Measurements from ENCODE around the gene SETBP1. TPM values are rescaled to one million over a fixed set of nuclear protein-coding genes. Genes with fewer than 3 reads are reported as not detected.

The SETBP1 gene
- total RNA-seq, 1 experiment from 2014 or later: 9.6 TPM

DNA sequence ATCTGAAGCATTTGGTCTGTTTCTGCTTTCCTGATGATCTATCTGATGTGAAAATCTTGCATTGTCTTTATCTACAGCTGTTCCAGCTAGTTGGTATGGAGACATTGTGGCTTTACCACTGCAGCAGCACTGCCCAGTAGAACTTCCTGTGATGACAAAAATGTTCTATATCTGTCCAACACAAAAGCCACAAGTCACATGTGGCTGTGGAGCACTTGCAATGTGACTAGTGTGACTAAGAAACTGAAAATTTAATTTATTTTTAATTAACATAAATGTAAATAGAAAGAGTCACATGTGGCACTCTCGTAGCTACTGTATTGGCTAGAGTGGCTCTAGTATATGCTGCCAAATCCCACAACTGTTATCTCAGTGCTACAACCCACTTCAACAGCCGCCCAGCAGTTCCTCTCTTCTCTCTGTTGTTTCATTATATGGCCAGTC lies 425.7 kb downstream of the SETBP1 start (continued):
- TF ChIP-seq ZNF317 (CRISPR knock-in tag; IDR thresholded peaks at IDR 0.05; ENCODE audit: borderline replicate concordance, low read depth): no peak
- TF ChIP-seq SP1 (CRISPR knock-in tag; conservative IDR thresholded peaks at IDR 0.05): no peak
- TF ChIP-seq, protein P1, sequence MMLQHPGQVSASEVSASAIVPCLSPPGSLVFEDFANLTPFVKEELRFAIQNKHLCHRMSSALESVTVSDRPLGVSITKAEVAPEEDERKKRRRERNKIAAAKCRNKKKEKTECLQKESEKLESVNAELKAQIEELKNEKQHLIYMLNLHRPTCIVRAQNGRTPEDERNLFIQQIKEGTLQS (CRISPR knock-in tag; conservative IDR thresholded peaks at IDR 0.05): no peak

DNA sequence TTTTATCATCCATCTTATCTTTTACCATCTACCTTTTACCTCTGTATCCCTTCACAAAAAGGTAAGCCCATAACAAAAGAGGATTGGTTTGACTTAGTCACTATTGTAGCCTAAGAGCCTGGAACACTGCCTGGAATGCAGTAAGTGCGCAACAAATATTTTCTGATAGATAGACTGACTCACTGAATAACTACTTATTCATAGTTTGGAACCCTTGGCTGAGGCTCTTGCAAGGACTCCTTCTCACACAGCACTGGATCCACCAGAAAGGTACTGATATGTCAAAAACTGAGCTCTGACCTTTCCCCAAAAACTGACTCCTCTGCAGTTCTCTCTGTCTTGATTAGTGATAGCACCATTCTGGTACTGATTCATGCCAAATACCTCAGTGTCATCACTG lies 426.7 kb downstream of the SETBP1 start:
- DNase-seq (ENCODE audit: low spot score): no peak
- TF ChIP-seq, protein P2, sequence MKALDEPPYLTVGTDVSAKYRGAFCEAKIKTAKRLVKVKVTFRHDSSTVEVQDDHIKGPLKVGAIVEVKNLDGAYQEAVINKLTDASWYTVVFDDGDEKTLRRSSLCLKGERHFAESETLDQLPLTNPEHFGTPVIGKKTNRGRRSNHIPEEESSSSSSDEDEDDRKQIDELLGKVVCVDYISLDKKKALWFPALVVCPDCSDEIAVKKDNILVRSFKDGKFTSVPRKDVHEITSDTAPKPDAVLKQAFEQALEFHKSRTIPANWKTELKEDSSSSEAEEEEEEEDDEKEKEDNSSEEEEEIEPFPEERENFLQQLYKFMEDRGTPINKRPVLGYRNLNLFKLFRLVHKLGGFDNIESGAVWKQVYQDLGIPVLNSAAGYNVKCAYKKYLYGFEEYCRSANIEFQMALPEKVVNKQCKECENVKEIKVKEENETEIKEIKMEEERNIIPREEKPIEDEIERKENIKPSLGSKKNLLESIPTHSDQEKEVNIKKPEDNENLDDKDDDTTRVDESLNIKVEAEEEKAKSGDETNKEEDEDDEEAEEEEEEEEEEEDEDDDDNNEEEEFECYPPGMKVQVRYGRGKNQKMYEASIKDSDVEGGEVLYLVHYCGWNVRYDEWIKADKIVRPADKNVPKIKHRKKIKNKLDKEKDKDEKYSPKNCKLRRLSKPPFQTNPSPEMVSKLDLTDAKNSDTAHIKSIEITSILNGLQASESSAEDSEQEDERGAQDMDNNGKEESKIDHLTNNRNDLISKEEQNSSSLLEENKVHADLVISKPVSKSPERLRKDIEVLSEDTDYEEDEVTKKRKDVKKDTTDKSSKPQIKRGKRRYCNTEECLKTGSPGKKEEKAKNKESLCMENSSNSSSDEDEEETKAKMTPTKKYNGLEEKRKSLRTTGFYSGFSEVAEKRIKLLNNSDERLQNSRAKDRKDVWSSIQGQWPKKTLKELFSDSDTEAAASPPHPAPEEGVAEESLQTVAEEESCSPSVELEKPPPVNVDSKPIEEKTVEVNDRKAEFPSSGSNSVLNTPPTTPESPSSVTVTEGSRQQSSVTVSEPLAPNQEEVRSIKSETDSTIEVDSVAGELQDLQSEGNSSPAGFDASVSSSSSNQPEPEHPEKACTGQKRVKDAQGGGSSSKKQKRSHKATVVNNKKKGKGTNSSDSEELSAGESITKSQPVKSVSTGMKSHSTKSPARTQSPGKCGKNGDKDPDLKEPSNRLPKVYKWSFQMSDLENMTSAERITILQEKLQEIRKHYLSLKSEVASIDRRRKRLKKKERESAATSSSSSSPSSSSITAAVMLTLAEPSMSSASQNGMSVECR (CRISPR knock-in tag; IDR thresholded peaks at IDR 0.05; ENCODE audit: borderline replicate concordance): no peak
- no peak for TF ChIP-seq FOXP1 (CRISPR knock-in tag; IDR thresholded peaks at IDR 0.05; ENCODE audit: borderline replicate concordance)
- TF ChIP-seq, protein P3, sequence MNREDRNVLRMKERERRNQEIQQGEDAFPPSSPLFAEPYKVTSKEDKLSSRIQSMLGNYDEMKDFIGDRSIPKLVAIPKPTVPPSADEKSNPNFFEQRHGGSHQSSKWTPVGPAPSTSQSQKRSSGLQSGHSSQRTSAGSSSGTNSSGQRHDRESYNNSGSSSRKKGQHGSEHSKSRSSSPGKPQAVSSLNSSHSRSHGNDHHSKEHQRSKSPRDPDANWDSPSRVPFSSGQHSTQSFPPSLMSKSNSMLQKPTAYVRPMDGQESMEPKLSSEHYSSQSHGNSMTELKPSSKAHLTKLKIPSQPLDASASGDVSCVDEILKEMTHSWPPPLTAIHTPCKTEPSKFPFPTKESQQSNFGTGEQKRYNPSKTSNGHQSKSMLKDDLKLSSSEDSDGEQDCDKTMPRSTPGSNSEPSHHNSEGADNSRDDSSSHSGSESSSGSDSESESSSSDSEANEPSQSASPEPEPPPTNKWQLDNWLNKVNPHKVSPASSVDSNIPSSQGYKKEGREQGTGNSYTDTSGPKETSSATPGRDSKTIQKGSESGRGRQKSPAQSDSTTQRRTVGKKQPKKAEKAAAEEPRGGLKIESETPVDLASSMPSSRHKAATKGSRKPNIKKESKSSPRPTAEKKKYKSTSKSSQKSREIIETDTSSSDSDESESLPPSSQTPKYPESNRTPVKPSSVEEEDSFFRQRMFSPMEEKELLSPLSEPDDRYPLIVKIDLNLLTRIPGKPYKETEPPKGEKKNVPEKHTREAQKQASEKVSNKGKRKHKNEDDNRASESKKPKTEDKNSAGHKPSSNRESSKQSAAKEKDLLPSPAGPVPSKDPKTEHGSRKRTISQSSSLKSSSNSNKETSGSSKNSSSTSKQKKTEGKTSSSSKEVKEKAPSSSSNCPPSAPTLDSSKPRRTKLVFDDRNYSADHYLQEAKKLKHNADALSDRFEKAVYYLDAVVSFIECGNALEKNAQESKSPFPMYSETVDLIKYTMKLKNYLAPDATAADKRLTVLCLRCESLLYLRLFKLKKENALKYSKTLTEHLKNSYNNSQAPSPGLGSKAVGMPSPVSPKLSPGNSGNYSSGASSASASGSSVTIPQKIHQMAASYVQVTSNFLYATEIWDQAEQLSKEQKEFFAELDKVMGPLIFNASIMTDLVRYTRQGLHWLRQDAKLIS (CRISPR knock-in tag; IDR thresholded peaks at IDR 0.05; ENCODE audit: borderline replicate concordance): no peak
- TF ChIP-seq TEAD1 (CRISPR knock-in tag; IDR thresholded peaks at IDR 0.05): no peak
- no peak for TF ChIP-seq JAZF1 (CRISPR knock-in tag; IDR thresholded peaks at IDR 0.05)
- TF ChIP-seq, protein P4, sequence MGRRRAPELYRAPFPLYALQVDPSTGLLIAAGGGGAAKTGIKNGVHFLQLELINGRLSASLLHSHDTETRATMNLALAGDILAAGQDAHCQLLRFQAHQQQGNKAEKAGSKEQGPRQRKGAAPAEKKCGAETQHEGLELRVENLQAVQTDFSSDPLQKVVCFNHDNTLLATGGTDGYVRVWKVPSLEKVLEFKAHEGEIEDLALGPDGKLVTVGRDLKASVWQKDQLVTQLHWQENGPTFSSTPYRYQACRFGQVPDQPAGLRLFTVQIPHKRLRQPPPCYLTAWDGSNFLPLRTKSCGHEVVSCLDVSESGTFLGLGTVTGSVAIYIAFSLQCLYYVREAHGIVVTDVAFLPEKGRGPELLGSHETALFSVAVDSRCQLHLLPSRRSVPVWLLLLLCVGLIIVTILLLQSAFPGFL (CRISPR knock-in tag; IDR thresholded peaks at IDR 0.05; ENCODE audit: borderline replicate concordance): no peak
- TF ChIP-seq ZNF232 (CRISPR knock-in tag; IDR thresholded peaks at IDR 0.05): no peak
- no peak for TF ChIP-seq CREM (CRISPR knock-in tag; IDR thresholded peaks at IDR 0.05)
- TF ChIP-seq ZNF138 (CRISPR knock-in tag; conservative IDR thresholded peaks at IDR 0.05): no peak
- TF ChIP-seq, protein P5, sequence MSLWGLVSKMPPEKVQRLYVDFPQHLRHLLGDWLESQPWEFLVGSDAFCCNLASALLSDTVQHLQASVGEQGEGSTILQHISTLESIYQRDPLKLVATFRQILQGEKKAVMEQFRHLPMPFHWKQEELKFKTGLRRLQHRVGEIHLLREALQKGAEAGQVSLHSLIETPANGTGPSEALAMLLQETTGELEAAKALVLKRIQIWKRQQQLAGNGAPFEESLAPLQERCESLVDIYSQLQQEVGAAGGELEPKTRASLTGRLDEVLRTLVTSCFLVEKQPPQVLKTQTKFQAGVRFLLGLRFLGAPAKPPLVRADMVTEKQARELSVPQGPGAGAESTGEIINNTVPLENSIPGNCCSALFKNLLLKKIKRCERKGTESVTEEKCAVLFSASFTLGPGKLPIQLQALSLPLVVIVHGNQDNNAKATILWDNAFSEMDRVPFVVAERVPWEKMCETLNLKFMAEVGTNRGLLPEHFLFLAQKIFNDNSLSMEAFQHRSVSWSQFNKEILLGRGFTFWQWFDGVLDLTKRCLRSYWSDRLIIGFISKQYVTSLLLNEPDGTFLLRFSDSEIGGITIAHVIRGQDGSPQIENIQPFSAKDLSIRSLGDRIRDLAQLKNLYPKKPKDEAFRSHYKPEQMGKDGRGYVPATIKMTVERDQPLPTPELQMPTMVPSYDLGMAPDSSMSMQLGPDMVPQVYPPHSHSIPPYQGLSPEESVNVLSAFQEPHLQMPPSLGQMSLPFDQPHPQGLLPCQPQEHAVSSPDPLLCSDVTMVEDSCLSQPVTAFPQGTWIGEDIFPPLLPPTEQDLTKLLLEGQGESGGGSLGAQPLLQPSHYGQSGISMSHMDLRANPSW (CRISPR knock-in tag; conservative IDR thresholded peaks at IDR 0.05; ENCODE audit: low read depth): no peak
- TF ChIP-seq ETV6 (CRISPR knock-in tag; IDR thresholded peaks at IDR 0.05): no peak
- no peak for TF ChIP-seq CBFB (CRISPR knock-in tag; IDR thresholded peaks at IDR 0.05; ENCODE audit: low read depth)
- TF ChIP-seq, protein P6, sequence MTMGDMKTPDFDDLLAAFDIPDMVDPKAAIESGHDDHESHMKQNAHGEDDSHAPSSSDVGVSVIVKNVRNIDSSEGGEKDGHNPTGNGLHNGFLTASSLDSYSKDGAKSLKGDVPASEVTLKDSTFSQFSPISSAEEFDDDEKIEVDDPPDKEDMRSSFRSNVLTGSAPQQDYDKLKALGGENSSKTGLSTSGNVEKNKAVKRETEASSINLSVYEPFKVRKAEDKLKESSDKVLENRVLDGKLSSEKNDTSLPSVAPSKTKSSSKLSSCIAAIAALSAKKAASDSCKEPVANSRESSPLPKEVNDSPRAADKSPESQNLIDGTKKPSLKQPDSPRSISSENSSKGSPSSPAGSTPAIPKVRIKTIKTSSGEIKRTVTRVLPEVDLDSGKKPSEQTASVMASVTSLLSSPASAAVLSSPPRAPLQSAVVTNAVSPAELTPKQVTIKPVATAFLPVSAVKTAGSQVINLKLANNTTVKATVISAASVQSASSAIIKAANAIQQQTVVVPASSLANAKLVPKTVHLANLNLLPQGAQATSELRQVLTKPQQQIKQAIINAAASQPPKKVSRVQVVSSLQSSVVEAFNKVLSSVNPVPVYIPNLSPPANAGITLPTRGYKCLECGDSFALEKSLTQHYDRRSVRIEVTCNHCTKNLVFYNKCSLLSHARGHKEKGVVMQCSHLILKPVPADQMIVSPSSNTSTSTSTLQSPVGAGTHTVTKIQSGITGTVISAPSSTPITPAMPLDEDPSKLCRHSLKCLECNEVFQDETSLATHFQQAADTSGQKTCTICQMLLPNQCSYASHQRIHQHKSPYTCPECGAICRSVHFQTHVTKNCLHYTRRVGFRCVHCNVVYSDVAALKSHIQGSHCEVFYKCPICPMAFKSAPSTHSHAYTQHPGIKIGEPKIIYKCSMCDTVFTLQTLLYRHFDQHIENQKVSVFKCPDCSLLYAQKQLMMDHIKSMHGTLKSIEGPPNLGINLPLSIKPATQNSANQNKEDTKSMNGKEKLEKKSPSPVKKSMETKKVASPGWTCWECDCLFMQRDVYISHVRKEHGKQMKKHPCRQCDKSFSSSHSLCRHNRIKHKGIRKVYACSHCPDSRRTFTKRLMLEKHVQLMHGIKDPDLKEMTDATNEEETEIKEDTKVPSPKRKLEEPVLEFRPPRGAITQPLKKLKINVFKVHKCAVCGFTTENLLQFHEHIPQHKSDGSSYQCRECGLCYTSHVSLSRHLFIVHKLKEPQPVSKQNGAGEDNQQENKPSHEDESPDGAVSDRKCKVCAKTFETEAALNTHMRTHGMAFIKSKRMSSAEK (CRISPR knock-in tag; IDR thresholded peaks at IDR 0.05; ENCODE audit: borderline replicate concordance): no peak
- ChIA-PET POLR2A (no interaction called here), CTCF (no interaction called here)
- ATAC-seq: no peak
- Mint-ChIP-seq H3K36me3 (no peaks in the 10 kb centered on the region), H3K27me3 (ENCODE audit: low read depth) (no peaks in the 10 kb centered on the region), H3K27ac (no peak overlapping the region), H3K9me3 (no peaks in the 10 kb centered on the region), H3K4me3 (no peak overlapping the region), H3K4me1 (peaks cover 24% of the 10 kb centered on the region)
